SIG-M5 treated with dmso at 0.1 percent for 504 hours (cell line): Measurements from ENCODE around the gene FALEC.
"Not testable (repeated sequence)": the region's sequence is repeated elsewhere in the genome, so short reads cannot be mapped to it uniquely, and the experiment has no call there.

Experiments
- DNase-seq: peaks from one replicate; lab custom pipeline; 2025; ENCODE audit not compliant: unreplicated experiment; lab: John Stamatoyannopoulos, UW

The FALEC gene

DNA sequence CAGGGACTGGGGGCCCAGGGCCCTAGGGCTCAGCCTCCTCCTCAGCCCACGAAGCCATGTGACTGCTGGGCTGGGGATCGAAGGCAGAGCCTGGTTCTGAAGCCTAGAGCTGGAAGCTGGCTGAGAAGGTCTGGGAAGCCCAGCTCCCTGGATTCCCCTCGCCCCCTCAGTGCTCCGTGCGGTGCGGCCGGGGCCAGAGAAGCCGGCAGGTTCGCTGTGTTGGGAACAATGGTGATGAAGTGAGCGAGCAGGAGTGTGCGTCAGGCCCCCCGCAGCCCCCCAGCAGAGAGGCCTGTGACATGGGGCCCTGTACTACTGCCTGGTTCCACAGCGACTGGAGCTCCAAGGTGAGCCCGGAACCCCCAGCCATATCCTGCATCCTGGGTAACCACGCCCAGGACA, 42.8 kb downstream of the FALEC start:
- no peak for DNase-seq

DNA sequence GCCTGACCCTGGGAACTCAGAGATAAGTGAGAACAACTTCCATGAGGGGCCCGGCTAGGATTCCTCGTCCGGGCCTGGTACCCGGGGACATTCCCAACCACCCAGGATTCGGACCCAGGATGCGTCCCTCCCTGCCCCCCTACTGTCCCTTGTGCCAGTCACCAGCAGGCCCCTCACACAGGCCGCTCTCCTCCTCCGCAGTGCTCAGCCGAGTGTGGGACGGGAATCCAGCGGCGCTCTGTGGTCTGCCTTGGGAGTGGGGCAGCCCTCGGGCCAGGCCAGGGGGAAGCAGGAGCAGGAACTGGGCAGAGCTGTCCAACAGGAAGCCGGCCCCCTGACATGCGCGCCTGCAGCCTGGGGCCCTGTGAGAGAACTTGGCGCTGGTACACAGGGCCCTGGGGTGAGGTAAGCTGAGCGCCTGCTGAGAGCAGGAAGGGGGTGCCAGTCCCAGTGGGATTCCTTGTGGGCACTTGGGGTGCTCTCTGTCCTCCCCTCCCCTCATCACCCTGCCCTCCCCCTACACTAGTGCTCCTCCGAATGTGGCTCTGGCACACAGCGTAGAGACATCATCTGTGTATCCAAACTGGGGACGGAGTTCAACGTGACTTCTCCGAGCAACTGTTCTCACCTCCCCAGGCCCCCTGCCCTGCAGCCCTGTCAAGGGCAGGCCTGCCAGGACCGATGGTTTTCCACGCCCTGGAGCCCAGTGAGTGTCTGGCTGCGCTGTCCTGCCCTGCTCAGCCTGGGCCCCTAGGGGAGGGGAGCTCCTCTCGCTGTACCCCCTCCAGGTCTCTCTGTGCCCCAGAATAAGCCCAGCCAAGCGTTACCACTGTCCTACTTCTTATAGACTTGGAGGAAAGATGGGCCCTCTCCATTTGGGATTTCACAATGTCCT, 43.5 kb downstream of the FALEC start:
- no peak for DNase-seq

DNA sequence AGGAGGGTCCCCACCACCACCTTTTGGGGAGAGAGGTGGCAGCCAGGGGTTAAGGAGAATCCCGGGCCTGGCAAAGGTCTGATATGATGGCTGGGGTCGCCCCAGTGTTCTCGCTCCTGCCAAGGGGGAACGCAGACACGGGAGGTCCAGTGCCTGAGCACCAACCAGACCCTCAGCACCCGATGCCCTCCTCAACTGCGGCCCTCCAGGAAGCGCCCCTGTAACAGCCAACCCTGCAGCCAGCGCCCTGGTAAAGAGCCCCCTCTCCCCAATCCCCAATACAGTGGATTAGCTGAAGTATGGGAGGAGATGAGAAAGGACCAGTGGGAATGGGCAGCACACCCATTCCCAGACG, 44.1 kb downstream of the FALEC start:
- DNase-seq = no peak

DNA sequence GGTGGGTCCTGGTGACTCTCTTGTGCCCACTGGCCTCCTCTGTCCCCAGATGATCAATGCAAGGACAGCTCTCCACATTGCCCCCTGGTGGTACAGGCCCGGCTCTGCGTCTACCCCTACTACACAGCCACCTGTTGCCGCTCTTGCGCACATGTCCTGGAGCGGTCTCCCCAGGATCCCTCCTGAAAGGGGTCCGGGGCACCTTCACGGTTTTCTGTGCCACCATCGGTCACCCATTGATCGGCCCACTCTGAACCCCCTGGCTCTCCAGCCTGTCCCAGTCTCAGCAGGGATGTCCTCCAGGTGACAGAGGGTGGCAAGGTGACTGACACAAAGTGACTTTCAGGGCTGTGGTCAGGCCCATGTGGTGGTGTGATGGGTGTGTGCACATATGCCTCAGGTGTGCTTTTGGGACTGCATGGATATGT, 44.5 kb downstream of the FALEC start:
- peak; percentile 84 for DNase-seq

DNA sequence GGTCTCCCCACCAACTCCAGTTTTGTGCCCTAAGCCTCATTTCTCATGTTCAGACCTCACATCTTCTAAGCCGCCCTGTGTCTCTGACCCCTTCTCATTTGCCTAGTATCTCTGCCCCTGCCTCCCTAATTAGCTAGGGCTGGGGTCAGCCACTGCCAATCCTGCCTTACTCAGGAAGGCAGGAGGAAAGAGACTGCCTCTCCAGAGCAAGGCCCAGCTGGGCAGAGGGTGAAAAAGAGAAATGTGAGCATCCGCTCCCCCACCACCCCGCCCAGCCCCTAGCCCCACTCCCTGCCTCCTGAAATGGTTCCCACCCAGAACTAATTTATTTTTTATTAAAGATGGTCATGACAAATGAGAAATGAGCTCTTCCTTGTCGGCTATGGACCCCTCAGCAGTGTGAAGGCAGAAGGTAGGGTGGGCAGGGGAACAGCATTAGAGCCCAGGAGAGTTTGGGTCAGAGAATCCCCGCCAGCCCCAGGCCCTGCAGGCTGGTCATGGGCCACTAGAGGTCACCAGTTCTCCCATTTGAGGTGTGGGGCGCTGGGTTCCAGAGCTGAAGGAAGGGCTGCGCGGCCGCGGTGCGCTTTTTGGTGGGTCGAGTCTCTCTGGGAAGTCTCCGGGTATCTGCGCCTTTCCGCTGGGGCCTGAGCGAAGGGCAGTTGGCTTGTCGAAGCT, 45.2 kb downstream of the FALEC start:
- DNase-seq = peak; percentile 94

DNA sequence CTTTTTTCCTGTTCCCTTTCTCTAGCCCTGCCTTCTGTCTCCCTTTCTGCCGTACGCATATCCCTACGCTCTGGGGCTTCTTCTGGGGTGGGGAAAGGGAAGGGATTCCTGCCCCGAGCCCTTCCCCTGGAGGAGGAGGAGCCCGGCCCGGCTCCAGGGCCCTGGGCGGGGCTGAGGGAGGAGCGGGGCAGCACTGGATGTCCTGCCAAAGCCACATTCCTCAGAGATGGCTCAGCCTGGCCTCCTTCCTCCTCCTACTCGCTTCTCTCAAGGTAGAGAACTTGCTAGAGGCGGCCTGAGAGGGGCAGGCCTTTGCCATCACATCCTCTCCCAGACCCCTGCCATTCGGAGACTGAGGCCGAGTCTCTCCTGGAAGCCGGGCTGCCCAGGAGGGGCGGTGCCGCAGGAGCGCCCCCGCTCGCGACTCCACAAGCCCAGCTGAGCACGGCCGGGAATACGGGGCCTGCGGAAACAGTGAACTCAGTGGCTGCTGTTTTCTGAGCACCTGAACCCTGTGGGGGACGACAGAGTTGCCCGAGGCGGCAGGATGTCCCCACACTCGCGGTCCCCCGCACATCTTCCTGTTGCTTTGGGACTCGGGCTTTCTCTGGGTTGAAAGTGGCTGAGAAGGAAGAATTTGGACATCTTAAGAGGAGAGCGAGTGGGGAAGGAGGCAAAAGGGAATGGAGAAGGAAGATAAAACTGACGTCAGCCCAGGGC, 45.9 kb downstream of the FALEC start:
- peak; percentile 93 for DNase-seq

DNA sequence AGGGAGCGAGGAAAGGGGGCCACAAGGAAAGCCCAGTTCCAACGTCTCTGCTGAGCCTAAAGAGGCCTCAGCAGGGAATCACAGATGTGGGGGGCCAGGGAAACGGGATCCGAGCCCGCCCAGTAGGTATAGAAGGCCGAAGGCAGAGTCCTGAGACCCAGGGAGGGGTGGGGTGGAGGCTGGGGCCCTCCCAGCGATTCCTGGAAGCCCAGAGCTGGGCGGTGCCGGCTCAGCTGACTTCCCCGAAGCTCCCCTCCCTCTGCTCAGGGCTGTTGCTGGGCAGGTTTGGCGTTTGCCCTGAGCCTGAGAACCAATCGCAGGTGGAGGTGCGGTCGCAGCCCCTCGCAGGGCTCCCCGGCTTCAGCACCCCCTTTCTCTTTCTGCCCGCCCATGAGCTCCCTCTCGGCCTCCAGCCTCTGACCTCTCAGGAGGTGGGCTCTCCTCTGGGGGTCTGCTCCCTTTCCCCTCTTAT, 46.5 kb downstream of the FALEC start:
- DNase-seq = peak; percentile 76

DNA sequence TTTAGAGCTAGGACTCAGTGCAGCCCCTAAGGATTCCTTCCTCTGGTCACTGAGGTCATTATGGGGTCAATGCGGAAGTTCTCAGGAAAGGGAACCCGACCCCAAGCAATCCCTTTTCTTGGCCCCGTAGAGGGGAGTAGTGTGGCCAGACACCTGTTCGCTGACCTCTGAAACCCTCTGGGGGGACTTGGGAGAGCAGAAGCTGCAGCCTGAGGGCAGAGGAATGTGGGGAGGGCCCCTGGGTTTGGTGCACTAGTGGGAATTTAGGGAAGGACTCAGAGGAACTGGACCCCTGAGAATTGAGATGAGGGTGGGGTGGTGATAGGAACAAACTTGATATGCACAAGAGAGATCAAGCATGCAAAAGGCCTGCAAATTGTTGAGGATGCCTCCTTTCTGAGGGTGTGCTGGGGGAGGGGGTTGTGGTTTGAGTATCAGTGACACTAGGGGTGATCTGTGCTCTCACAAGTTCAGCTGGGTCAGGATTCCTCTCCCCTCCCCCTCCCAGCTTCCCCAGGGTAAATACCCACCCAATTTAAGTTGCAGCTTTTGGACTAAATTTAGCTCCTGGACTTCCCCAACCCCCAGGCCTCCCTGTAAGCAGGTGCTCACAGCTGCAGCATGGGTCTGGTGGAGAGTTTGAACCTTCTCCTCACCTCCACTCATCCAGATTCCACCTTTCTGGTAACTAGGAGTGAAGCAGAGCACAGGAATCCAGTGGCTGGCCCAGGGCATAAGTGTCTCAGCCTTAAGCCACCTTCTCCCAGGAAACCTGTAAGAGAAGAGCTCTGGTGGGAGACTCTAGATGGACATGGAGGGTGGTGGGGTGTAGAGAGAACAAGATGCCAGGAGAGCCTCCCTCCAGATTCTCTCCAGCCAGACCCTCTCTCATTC, 47.1 kb downstream of the FALEC start:
- no peak for DNase-seq

DNA sequence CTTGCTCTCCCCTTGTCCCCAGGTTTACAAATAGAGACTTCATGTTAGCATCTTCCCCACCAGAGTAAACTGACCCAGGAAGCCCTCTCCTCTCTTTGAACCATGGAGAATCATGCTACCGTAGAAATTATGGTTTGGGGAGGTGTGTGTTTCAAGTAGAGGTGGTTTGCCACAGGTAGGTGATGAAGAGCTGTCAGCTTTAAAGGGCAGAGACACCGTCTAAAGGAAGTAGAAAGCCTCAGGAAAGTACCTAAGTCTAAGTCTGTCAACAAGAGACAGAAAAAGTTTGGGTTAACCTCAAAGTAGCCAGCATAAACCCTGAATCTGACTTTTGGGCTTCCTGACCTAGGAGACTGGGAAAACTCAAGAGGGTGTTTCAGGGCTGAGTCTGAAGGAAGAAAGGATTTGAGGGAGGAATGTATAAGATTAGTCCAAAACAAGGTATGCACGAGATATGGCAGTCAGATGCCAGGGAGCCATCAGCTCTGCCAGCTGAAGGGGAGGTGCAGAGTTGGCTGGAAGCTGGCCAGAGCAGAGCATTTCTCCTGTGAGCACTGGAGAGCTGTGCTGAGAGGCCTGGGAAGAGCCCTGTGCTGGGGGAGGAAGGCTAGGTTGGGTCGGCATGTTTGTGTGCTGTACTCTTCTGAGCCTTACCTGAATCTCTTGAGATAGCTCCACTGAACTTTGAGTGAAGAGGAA, 47.9 kb downstream of the FALEC start:
- no peak for DNase-seq

DNA sequence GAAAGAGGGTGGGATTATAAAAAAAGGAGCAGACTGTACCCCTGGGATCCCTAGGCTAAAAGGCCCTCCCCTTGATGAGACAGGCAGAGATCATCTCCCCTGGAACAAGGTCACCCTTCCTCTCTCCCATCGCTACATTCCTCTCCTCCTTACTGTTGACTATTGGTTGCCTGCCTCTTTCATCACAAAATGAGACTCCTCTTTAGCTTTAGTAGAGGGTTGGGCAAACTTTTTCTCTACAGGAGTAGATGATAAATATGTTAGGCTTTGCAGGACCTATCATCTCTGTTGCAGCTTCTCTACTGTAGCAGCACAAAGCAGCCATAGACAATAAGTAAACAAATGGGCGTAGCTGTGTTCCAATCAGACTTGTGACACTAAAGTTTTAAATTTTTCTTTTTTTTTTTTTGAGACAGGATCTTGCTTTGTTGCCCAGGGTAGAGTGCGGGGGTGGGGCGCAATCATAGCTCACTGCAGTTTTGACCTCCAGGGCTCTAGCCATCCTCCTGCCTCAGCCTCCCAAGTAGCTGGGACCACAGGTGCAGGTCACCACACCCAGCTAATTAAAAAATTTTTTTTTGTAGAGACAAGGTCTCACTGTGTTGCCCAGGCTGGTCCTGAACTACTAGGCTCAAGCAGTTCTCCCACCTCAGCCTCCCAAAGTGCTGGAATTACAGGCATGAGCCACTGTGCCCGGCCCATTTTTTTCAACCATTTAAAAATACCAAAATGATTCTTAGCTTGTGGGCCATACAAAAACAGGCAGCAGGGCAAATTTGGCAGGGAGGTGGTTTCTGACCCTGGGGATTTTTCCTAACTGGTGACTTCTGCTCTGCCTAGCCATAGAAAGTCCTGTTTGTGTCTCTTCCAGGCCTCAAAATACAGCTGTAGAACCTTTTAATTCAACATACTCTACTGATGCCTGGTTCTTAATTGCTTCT, 48.8 kb downstream of the FALEC start:
- DNase-seq = no peak

DNA sequence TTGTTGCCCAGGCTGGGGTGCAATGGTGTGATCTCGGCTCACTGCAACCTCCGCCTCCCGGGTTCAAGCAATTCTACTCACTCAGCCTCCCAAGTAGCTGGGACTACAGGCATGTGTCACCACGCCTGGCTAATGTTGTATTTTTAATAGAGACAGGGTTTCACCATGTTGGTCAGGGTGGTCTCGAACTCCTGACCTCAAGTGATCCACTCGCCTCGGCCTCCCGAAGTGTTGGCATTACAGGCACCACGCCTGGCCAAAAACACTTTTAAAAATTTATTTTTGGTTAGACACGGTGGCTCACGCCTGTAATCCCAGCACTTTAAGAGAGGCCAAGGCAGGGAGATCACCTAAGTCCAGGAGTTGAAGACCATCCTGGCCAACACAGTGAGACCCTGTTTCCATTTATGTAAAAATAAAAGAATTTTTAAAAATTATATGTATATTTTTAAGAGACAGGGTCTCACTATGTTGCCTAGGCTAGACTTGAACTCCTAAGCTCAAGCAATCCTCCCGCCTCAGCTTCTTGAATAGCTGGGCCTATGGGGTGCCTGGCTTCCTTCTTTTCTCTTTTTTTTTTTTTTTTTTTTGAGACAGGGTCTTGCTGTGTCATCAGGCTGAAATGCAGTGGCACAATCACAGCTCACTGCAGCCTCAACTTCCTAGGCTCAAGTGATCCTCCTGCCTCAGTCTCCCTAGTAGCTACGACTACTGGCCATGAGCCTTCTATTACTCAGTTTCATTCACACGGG, 49.9 kb downstream of the FALEC start:
- not testable (repeated sequence) for DNase-seq

DNA sequence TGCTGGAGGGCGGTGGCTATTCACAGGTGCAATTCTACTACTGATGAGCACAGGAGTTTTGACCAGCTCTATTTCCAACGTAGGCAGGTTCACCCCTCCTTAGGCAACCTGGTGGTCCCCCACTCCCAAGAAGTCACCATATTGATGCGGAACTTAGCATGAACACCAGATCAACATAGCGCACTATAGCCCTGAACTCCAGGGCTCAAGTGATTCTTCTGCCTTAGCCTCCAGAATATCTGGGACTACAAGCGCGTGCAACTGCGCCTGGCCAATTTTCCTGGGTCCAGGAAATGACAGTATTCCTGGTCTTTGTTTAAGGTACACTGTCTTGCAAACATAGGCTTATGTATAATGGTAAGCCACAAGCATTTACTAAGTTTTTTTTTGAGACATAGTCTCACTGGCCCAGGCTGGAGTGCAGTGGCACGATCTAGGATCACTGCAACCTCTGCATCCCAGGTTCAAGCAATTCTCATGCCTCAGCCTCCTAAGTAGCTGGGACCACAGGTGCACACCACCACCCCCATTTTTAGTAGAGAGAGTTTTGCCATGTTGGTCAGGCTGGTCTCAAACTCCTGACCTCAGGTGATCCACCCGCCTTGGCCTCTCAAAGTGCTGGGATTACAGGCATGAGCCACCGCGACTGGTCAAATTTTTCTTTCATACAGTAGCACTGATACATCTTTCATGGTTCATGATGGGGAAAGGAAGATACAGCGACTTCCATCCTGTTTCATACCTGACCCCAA, 51.2 kb downstream of the FALEC start:
- DNase-seq = no peak

DNA sequence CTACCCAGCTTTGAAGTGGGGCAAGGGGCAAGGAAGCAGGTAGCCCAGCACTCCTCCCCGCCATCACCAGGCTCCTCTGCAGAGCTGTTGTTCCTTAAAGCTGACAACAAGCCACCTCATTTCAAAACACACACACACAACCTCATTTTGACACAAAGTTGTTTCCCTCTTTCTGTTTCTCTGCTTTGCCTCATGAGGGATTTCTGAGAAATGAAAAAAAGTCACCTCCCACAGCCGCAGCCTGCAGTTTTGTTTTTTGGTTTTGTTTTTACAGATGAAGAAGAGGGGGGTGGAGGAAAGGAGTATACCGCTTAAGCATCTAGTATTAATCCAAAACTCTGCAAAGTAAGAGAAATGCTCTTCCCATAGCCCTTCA, 51.8 kb downstream of the FALEC start:
- DNase-seq = peak; percentile 44

DNA sequence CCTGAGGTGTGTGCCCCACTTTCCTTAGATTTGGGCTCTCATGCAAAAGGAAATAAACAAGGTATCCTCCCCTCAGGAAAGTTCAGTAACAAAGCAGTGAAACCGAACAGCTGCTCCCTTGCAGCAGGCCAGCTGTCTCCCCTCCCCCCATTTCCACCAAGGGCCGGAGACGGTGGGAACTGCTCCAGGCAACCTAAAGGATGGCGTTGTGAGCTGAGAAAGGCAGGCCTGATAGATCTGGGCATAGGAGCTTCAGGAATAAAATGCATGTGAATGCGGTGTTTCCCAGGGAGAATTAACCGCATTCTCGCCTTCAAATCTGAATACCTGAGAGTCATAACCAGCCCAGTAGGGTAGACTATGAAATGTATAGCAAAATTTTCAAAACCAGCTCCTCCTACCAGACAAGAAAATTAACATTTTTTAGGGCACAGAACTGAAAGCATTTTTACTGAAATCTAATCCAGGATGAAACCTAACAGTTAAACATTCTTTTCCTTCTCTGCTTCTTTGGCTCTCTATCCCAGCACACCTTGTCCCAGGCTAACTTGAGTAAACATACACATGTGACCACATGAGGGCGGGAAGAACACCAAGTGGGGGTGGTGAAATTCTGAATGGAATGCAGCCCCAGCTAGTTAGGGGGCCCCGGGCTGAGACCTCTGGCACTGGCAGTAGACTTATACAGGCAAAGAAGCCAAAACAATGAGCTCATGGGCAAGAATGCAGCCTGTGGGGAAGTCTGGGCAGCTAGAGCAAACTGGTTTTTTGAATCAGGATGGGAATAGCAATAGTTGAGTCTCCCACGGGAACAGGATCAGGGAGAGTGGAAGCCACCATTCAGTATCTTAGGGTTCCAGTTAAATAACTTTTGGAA, 52.4 kb downstream of the FALEC start:
- peak; percentile 75 for DNase-seq

DNA sequence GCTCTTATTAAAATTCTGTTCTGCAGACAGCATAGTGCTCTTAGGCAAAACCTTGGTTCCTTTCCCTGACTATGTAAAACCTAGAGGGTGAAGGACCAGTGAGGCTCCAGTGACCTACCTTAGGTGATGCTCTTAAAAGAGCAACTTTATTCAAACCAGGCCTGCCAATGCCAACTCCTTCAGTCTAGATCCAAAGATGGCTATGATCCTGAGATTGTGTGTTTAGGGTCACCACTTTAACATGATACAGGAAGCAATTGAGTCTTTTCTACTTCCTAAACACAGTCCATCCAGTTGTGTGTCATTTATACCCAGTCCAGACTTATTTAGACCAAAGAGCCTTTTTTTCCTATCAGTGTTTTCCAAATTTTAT, 53.0 kb downstream of the FALEC start:
- DNase-seq = no peak

DNA sequence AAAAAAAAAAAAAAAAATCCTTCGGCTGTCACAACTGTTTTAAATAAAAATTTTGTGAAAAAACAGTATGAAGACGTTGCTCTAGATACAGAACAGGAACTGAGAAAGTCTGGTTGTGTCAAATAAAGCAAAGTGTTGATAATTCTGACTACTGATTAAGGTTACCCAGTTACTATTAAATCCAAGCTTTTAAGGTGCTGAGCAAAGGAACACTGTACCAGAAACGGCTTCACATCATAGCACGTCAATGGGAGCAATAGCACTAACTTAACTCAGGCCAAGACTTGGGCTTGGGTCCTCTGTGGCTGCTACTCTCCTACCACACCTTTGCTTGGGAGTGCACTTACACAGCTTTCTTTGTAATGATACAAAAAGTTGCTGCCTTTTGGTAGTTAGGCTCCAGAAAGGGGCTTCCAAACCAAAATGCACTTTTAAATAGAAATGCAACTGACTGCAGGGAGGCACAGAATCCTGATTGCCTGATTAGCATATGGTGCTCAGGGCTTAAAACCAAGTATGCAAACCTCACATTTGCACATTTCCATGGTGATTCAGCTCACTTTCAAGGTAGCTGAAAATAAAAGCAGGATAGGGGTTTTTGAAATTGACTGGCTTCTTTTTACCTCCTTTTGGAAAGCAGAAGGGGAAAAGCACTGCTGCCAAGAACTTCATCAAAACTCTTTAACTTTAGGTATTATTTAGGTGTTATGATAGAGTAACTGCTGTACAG, 57.5 kb downstream of the FALEC start:
- no peak for DNase-seq
